KBM-7 (cell line): ENCODE measurements around the gene FA2H.
"Not testable (repeated sequence)": the region's sequence is repeated elsewhere in the genome, so short reads cannot be mapped to it uniquely, and the experiment has no call there.

Source experiments
- DNase-seq: peaks from one replicate; pipeline ENCODE4 v3.0.0-alpha.2; 2015
- in situ Hi-C: fragments of 300-500 bp; cut with MboI; formaldehyde crosslinking; loops from 2 replicates; pipeline ENCODE4 v1.14.3; 2020; ENCODE audit warnings: low sequenced_read_pairs, low pct_unique_long_range_greater_than_20kb, mixed read lengths

Gene FA2H

DNA sequence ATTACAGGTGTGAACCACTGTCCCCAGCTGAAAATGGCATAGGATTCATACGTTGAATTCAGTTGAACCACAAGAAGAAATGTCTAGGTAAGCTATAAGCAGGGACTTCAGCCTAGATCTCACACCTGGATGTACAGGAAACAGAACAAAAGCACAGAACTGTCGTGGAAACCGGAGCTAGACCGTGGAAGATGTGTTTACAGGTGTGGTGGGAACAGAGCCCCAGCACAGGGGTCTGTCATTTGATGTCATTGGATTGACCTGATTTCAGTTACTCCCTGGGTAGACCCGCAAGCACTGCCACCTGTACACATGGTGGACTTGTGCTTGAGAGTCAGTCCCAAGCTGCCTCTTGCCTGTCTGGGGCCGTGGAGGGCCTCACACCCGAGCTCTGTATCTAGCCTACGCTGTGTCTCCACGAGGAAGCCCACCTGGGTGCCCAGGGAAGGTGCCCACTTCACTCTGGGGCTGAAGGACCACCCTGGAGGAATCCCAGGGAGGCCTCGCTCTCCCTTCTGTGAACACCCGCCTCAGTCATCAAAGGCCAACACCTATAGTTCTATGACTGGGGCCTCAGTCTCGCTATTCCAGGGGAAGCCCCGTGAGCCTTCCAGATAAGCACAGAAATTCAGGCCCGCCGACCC, 41.8 kb downstream of the FA2H start:
- no peak for DNase-seq
- in situ Hi-C loops, result no loop called here

DNA sequence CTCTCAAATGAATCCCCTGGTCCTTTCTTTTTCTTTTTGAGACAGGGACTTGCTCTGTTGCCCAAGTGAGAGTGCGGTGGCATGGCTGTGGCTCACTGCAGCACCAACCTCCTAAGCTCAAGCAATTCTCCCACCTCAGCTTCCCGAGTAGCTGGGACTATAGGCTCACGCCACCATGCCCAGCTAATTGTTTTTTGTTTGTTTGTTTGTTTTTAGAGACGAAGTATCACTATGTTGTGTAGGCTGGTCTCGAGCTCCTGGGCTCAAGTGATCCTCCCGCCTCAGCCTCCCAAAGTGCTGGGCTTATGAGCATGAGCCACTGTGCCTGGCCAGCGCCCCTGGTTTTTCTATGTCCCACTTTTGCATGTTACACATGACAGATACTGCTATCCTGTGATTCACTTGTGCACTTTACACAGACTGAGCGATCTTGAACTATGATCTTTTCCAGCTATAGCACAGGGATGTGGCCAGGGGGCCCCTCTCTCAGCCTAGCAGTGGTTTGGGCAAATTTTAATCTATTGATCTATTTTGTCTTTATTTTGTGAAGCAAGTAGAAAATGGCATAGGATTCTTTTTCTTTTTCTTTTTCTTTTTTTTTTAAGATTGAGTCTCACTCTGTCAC, 42.7 kb downstream of the FA2H start:
- DNase-seq, result no peak
- in situ Hi-C loops, result no loop called here

DNA sequence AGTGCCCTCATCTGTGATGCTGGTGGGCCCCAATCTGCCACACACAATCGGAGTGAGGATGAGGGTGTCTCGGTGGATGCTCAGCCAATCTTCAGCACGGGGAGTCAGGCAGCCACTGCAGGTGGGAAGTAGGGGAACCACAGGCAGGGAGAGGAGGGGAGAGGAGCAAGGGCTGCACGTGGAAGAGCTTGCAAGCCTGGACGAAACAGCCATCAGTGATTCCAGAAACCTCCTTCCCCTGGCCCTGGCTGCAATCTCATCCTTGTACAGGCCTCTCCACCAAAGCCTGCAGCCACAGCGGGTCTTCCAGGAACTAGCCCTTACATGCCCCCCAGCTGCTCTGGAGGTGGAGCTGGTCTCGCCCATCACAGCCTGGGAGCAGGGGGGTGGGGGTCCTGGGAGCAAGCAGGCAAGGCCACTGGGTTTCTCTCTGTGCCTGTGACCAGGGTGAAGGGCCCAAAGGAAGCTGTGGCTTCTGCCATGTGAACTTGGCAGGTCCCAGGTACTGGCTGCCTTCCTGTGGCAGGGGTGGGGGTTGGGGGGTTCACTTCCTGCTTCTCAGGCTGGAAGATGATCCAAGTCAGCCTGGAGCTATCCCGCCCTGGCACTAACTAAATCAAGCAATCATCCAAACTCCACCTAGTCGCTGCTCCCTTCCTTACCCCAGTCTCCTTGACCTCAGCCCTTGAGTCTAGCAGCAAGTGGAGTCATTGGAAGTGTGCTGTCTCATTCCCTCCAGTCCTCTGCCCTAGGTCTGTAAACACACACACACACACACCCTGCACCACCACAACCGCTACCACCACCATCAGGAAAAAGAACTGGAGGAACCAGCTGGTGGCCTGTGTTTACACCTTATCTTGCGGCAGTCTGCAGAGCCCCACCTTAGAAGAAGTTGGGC, 44.6 kb downstream of the FA2H start:
- in situ Hi-C loops, result no loop called here
- peak; percentile 42 for DNase-seq

DNA sequence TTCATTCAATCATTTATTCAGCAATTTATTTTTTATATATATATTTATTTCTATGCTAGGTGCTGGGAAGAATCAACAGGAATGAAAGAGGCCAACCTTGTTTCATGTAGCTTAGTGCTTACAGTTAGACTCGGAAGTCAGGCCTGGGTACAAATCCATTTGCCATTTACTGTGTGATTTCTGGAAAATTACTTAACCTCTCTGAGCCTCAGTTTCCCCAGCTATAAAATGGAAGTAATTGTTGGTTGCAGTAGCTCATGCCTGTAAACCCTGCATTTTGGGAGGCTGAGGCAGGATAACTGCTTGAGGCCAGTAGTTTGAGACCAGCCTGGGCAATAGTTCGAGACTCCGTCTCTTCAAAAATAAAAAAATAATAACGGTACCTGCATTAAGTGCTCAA, 46.7 kb downstream of the FA2H start:
- no peak for DNase-seq
- in situ Hi-C loops, result no loop called here

DNA sequence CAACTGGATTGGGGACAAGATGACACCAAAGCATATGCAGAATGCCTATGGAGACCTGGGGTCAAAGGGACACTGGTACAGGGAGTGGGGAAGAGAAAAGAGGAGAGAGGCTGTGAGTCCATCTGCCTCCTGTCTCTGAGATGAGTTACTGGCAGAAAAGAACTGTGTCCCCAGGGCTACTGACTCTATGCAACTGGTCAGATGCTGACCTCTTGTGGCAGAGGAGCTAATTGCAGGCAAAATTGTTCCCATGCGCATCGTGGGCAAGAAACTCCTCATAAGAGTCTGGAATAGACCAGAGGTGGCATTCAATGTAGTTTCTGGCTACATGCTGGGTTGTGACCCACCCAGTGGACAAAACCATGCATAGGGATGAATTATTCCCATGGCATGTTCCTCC, 47.9 kb downstream of the FA2H start:
- in situ Hi-C loops, result no loop called here
- peak; percentile 84 for DNase-seq

DNA sequence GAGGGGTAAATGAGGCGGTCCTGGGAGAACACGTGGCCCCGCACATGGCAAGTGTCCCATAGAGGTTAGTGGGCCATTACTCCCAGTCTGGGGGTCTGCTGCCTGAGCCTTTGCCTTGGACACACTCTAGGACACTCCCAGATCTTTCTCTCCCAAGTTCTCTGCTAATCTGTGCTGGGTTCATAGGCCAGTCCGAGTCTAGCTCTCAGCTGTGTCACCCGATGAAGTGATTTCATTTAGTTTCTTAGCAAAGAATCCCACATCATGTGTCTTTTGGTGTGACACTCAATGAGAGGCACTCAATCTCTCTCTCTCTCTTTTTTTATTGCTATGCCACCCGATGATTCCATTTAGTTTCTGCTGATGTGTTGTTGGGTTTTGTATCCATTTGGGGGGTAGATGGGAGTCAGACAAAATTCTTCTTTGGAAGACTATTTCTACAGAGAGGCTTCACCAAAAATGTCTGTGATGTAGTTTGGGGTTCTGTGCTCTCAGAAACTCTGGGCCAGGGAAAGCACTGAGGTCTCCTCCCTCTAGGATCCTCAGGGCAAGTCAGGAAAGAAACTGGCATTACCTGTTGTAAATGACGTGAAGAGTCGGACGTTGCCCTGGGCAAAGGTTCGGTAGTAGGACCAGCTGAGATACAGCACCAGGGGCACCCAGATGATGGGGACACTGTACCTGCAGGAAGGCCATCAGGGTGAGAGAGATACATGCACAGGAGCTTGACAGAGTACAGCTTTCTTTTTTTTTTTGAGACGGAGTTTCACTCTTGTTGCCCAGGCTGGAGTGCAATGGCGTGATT, 48.8 kb downstream of the FA2H start:
- no peak for DNase-seq
- in situ Hi-C loops, result no loop called here

DNA sequence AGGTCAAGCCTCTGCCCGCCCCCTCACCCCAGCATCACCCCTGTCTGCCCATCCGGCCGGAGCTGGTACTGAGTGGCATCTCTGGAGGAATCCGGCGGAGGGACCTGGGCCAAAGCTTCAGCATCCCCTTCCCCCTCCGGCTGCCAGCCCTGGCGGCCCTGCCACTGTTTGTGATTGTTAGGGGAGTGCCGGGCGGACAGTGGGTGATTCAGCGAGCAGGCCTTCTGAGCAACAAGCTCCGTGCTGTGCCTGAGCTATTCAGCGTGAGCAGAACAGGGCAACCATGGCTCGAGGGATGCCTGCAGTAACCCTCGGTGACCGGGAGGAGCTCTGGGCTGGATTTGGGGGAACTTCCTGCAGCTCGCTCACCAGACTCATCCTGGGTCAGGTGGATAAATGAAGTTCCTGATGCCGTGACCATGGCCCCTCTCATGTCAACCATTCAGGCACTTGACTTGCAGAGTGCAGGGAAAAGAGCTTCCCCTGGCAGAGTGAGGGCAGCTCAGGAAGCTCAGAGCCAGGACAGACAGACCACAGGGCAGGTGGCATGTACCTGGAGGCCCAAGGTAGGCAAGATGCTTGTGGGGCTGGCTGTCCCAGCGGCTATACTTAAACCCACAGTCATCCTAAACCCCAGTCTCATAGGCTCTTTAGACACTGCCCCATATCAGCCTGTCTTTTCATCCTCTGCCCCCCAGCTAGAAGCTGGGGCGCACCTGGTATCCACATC, 49.6 kb downstream of the FA2H start:
- in situ Hi-C loops, result no loop called here
- DNase-seq, result no peak

DNA sequence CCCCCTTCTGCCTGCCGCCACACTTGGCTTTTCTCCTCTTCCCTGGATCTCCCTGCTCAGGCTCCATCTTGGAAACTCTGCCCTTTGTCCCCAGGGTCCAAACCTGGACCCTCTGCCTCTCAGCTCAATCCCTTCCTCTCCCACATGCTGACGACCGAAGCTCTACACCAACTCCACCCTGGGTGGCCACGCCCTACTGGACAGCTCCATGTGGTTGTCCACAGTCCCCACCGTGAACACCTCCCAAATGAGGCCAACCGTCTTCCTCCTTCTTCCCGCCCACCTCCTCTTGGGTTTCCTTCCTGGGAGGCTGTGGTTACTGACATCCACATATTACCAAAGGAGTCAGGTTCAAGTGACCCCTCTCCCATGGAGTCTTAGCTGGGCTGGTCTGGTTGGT, 51.4 kb downstream of the FA2H start:
- DNase-seq, result no peak
- in situ Hi-C loops, result no loop called here

DNA sequence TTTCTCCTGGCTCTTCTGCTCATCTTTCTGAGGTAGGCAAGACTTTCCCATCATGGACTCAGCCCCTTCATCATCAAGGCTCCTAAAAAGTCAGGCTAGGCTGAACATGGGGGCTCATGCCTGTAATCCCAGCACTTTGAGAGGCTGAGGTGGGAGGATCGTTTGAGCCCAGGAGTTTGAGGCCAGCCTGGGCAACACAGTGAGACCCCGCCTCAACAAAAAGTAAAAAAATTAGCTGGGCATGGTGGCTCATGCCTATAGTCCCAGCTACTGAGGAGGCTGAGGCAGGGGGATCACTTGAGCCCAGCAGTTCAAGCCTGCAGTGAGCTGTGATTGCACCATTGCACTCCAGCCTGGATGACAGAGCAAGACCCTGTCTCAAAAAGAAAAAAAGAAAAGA, 52.5 kb downstream of the FA2H start:
- DNase-seq, in situ Hi-C loops: not testable (repeated sequence)

DNA sequence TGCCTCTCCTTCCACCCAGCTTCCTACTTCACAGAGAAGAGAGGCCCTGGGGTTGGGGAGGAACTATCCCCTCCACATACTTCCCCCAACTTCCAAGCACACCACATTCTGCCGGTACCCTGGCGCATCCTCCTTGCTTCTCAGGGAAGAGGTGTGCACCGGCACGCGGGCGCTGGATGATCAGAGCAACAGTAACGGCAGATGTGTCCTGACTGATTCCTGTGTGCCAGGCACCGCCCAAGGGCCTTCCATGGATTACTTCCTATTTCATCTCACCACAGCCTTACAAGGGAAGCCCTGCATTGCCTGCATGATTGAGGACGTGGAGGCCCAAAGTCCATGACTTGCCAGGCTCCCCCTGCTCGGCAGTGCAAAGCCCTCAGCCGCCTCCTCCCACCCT, 52.9 kb downstream of the FA2H start:
- in situ Hi-C loops, result no loop called here

DNA sequence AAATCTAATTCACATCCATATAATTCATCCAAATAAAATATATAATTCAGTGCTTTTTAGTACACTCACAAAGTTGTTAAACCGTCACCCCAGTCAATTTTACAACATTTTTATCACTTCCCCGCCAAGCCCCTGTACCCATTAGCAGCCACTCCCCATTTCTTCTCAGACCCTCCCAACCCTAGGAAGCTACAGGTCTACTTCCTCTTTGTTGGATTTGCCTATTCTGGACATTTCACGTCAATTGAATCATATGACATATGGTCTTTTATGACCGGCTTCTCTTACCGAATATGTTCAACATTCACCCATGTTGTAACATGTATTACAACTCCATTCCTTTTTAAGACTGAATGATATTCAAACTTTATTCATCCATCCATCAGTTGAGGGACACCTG, 54.0 kb downstream of the FA2H start:
- in situ Hi-C loops, result no loop called here
- peak; percentile 28 for DNase-seq

More for the DNA sequence above, 52.9 kb downstream of the FA2H start:
- no peak for DNase-seq

DNA sequence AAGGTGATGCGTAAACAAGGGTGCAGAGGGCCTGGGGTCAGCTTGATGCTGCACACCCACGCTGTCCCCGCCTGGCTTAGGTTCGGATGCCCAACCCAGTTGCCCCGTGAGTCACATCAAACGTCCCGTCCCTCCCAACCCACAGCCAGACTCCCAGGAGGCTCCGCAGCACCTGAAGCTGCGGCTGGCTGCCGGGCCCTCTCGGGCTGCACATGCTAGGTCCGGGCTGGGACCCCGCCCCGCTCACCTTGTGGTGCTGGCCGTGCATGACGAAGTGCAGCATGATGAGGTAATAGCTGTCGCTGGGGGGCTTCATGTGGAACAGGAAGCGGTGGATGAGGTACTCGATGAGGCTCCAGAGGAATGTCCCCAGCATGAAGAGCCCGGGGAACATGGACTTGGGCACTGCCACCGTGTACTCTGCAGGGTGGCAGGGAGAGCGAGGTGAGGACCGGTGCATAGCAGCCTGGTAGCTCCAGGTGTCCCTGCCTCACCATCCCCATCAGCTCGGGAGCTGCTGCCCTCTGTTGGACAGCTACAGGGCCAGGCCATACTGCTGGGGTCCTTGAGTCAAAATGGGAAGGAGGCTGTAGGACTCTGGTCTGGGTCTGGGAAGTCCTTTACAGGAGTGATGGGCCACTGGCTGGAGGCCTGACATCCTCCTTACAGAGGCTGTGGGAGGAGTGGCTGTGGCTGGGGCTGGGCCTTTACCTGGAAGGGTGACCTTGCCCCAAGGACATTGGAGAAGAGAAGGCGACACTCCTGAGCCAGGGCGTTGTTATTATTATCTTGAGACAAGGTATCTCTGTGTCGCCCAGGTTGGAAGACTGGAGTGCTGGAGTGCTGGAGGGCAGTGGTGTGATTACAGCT, 55.6 kb downstream of the FA2H start:
- in situ Hi-C loops, result no loop called here

DNA sequence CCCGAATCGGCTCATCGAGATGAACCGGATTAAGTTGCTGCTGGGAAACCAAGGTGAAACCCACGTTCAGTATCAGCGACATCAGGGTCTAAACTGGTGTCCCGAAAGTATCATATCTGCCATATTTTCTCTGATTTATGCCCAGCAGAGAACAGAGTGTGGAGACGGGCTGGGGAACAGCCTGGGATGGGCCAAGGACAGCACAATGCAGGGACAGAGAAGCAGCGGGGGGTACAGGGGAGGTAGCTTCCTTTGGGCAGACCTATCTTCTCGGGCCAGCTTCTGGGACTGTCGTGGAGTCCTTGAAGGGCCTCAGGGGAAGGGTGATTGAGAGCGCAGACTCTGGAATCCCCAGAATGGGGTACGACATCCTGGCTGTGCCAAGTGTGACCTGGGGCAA, 56.5 kb downstream of the FA2H start:
- no peak for DNase-seq
- in situ Hi-C loops, result no loop called here

More for the DNA sequence above, 55.6 kb downstream of the FA2H start:
- DNase-seq, result no peak

DNA sequence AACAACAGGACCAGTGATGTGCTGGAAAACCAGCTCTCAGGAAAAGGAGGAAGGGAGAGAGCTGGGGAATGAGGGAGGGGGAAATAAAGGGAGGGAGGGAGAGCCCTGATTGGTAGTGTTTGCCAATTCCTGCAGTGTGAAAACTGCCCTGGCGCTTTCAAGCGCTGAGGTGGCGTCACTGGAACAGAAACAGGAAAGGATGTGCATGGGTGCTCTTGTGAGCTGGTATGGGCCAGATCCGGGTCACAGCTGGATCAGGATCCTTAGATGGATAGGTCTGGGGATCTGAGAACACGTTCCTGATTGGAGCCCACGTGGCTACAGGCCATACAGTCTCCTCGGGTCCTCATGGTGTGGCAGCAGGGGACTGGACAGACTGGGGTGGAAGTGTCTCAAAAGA, 57.3 kb downstream of the FA2H start:
- DNase-seq, result no peak
- in situ Hi-C loops, result no loop called here

DNA sequence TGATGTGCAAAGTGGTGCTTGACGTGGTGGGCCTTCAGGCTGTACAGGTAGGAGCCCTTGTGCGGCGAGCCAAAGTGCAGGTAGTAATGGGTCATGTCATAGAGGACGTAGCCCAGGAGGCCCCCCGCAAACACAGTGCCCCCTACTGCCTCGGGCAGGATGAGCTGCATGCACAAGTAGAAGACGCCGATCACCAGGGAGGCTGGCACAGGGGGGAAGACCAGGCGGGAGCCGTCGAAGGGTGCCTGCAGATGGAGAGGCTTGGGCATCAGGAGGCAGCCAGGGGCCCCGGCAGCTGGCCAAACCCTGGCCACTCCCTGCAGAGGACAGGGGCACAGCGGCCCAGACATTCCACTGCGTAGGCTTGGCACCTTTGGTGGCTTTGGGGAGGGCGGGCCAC, 58.3 kb downstream of the FA2H start:
- DNase-seq, result no peak
- in situ Hi-C loops, result no loop called here

DNA sequence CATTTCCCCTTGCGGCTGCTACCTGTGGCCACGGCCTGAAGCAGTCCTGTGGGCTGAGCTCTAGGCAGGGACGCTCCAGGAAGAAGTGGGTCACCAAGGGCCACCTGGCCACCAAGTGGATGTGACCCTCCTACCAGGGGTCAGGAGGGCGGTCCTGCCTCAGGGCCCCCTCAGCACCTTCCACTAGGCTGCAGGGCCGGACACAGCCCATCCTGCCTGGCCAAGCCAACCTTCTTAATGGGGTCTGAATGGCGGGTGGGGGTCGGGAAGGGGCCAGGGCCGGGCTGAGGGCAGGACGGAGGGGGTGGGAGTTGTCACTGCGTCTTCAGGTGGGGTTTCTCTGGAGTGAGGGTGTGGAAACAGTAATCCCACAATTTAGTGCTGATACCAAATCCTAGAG, 60.7 kb downstream of the FA2H start:
- DNase-seq, result no peak
- in situ Hi-C loops, result no loop called here

DNA sequence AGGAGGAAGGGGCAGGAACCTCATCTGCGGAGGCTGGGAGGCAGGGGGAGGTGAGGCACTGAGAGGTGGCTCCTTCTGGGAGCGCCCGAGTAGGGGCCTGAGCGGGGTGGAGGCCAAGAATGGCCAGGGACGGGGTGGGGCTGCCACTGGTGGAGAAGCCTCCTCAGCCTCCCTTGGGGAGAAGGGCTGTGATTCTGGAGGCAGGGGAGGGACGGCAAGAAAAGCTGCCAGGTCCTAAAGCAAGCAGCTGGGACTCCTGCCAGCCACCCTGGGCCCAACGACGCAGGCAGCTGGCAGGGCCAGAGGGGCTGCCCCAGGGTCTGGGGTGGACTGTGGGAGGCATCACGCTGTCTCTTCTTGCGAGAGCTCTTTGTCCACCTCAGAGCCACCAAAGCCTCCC, 61.3 kb downstream of the FA2H start:
- no peak for DNase-seq
- in situ Hi-C loops, result no loop called here

DNA sequence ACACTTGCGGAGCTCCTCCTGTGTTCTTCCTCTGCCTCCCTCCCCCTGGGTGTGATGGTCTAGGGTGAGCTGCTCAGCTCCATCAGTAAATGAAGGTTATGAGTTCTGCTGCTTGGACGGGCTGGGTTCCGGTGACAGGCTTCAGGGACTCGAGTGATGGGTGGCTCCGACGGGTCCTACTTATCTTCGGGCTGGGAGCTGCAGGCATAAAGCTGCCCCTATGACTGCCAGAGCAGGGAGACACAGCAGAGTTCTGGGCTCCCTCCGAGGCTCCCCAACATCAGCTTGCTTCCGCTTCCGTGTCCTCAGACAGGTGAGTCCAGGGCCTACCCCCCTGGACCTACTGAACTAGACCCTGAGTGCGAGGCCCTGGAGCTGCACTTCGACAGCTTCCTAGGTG, 62.7 kb downstream of the FA2H start:
- in situ Hi-C loops, result no loop called here
- no peak for DNase-seq
